HCT116 (cell line): ENCODE results near the gene TSPAN11. TPM values are rescaled to one million over a fixed set of nuclear protein-coding genes. Genes with fewer than 3 reads are reported as not detected.

Experiments used
- ATAC-seq: fragments of 200-7000 bp; cut with Tn5 transposase; 2 replicates; pipeline ENCODE4 v1.9.1; 2020; ENCODE audit warnings: mild to moderate bottlenecking, moderate library complexity
- BruUV-seq: library from RNA; stranded (reverse); fragments of 400-500 nt; replicated peaks from 2 replicates; lab custom pipeline; 2021; lab: Mats Ljungman, UMichigan
- CTCF ChIA-PET: fragments of 300-600 bp; sonication (Branson Sonifier 250); formaldehyde crosslinking; loops from one replicate; lab custom pipeline; 2021; ENCODE audit warnings: antibody characterized with exemption; lab: Charles Lee
- POLR2A ChIA-PET: fragments of 300-600, 350-600 bp; sonication (Branson Sonifier 250); formaldehyde crosslinking; loops from one replicate; lab custom pipeline; 2021; ENCODE audit warnings: antibody characterized with exemption; lab: Charles Lee
- RAD21 ChIA-PET, 2 experiments: fragments of 300-600 bp; sonication (Branson Sonifier 250); formaldehyde crosslinking; loops; one replicate each; lab custom pipeline; 2023; ENCODE audit warnings: low total read pairs in 2 of 2; ENCODE audit not compliant: uncharacterized antibody in 2 of 2, unreplicated experiment in 2 of 2, low non-redundant PET in 1 of 2; lab: Charles Lee
- DNase-seq: peaks from one replicate; pipeline ENCODE4 v3.0.0-alpha.2; 2010; ENCODE audit warnings: low read depth, low spot score
- H2AFZ ChIP-seq: fragments of 200-600 bp; shearing (Covaris generic), sonication (generic); 2 replicates; pipeline ENCODE4 v1.6.1; 2017; ENCODE audit warnings: low read depth, mixed run types, mixed read lengths, antibody characterized with exemption, low read length; ENCODE audit not compliant: poor library complexity, severe bottlenecking
- H3K27ac ChIP-seq: 2 replicates; pipeline ENCODE4 v1.5.1; 2012; ENCODE audit warnings: low read depth, low read length
- H3K27me3 ChIP-seq: fragments of 200-600 bp; sonication (generic); 2 replicates; pipeline ENCODE4 v1.6.1; 2016; ENCODE audit warnings: mixed run types, low read length, mixed read lengths; ENCODE audit not compliant: insufficient read depth
- H3K36me3 ChIP-seq, 2 experiments: fragments of 200-500 bp in 1 of 2; fragments of 200-600 bp in 1 of 2; sonication (Bioruptor generic) in 1 of 2; sonication (generic) in 1 of 2; 2 replicates each; pipeline versions ENCODE4 v1.5.1 to v1.6.1; 2014 to 2016; ENCODE audit warnings: low read length in 2 of 2, inconsistent platforms in 1 of 2, mixed read lengths in 1 of 2, mixed run types in 1 of 2; ENCODE audit not compliant: insufficient read depth in 2 of 2, control insufficient read depth in 1 of 2
- H3K4me1 ChIP-seq, 2 experiments: fragments of 200-600 bp in 1 of 2; sonication (generic) in 1 of 2; 2 replicates each; pipeline versions ENCODE4 v1.5.1 to v1.6.1; 2012 to 2017; ENCODE audit warnings: low read length in 2 of 2, inconsistent platforms in 1 of 2, mild to moderate bottlenecking in 1 of 2, mixed read lengths in 1 of 2, mixed run types in 1 of 2, moderate library complexity in 1 of 2; ENCODE audit not compliant: insufficient read depth in 2 of 2, control insufficient read depth in 1 of 2
- H3K4me2 ChIP-seq: fragments of 200-600 bp; sonication (generic); 2 replicates; pipeline ENCODE4 v1.6.1; 2017; ENCODE audit warnings: mixed run types, low read length, mixed read lengths
- H3K4me3 ChIP-seq, 2 experiments: fragments of 200-600 bp in 1 of 2; sonication (generic) in 1 of 2; replicated peaks in 1 of 2; 2 replicates each; pipeline ENCODE4 v1.5.1; 2011 to 2016; ENCODE audit warnings: low read length in 2 of 2, control low read depth in 1 of 2, low read depth in 1 of 2, mild to moderate bottlenecking in 1 of 2, mixed read lengths in 1 of 2, mixed run types in 1 of 2
- H3K79me2 ChIP-seq: fragments of 200-600 bp; sonication (generic); 2 replicates; pipeline ENCODE4 v1.6.1; 2017; ENCODE audit warnings: mild to moderate bottlenecking, mixed run types, low read length, moderate library complexity, mixed read lengths; ENCODE audit not compliant: insufficient read depth
- H3K9ac ChIP-seq: fragments of 200-600 bp; sonication (generic); 2 replicates; pipeline ENCODE4 v1.6.1; 2016; ENCODE audit warnings: low read length, mixed read lengths
- H3K9me2 ChIP-seq: fragments of 200-600 bp; sonication (generic), shearing (Covaris generic); 2 replicates; pipeline ENCODE4 v1.6.1; 2017; ENCODE audit warnings: mixed run types, mild to moderate bottlenecking, moderate library complexity; ENCODE audit not compliant: insufficient read depth
- H3K9me3 ChIP-seq, 2 experiments: fragments of 200-500 bp in 1 of 2; fragments of 200-600 bp in 1 of 2; sonication (Bioruptor generic) in 1 of 2; sonication (generic) in 1 of 2; 2 replicates each; pipeline ENCODE4 v1.6.1; 2014 to 2017; ENCODE audit warnings: low read length in 2 of 2, mixed read lengths in 2 of 2, inconsistent platforms in 1 of 2, low read depth in 1 of 2, mild to moderate bottlenecking in 1 of 2, mixed run types in 1 of 2, moderate library complexity in 1 of 2; ENCODE audit not compliant: control insufficient read depth in 1 of 2, insufficient read depth in 1 of 2
- H4K20me1 ChIP-seq: fragments of 200-600 bp; sonication (generic), shearing (Covaris generic); 2 replicates; pipeline ENCODE4 v1.6.1; 2017; ENCODE audit warnings: mixed run types, mild to moderate bottlenecking, moderate library complexity; ENCODE audit not compliant: insufficient read depth
- CTCF ChIP-seq, 3 experiments: fragments of 200-600 bp in 1 of 3; sonication (generic) in 1 of 3; IDR thresholded peaks in 2 of 3; conservative IDR thresholded peaks in 1 of 3; 2 replicates each; pipeline ENCODE4 v1.5.1; 2012 to 2017; ENCODE audit warnings: low read depth in 2 of 3, low read length in 2 of 3, antibody characterized with exemption in 1 of 3, borderline replicate concordance in 1 of 3, control low read depth in 1 of 3, mild to moderate bottlenecking in 1 of 3, mixed read lengths in 1 of 3, mixed run types in 1 of 3, moderate library complexity in 1 of 3; ENCODE audit not compliant: insufficient read depth in 1 of 3
- EZH2 ChIP-seq: fragments of 200-600 bp; sonication (generic); IDR thresholded peaks from 2 replicates; pipeline ENCODE4 v1.6.1; 2017; ENCODE audit warnings: antibody characterized with exemption, mixed run types
- FOSL1 ChIP-seq: IDR thresholded peaks from 2 replicates; pipeline ENCODE4 v1.6.1; 2012; ENCODE audit warnings: low read depth
- JUND ChIP-seq: IDR thresholded peaks from 2 replicates; pipeline ENCODE4 v1.6.1; 2012
- POLR2A ChIP-seq: IDR thresholded peaks from 2 replicates; pipeline ENCODE4 v1.7.0; 2011; ENCODE audit warnings: borderline replicate concordance; ENCODE audit not compliant: insufficient read depth, insufficient read length; ENCODE audit errors: extremely low read depth
- POLR2AphosphoS5 ChIP-seq: IDR thresholded peaks from 2 replicates; pipeline ENCODE4 v1.6.1; 2011; ENCODE audit warnings: mild to moderate bottlenecking, low read depth, low read length, moderate library complexity
- RAD21 ChIP-seq: IDR thresholded peaks from 2 replicates; pipeline ENCODE4 v1.6.1; 2012; ENCODE audit warnings: low read depth, mild to moderate bottlenecking
- SRF ChIP-seq: IDR thresholded peaks from 2 replicates; pipeline ENCODE4 v1.6.1; 2012; ENCODE audit warnings: low read depth
- TCF7L2 ChIP-seq: IDR thresholded peaks from 2 replicates; pipeline ENCODE4 v1.7.0; 2011; ENCODE audit warnings: borderline replicate concordance, inconsistent platforms; ENCODE audit not compliant: insufficient read depth, insufficient read length; ENCODE audit errors: extremely low read depth
- YY1 ChIP-seq: IDR thresholded peaks from 2 replicates; pipeline ENCODE4 v1.6.1; 2011; ENCODE audit warnings: low read length, low read depth, moderate library complexity, mild to moderate bottlenecking; ENCODE audit not compliant: insufficient replicate concordance; ENCODE audit errors: extremely low read depth
- ZBTB33 ChIP-seq: IDR thresholded peaks from 2 replicates; pipeline ENCODE4 v1.6.1; 2011; ENCODE audit warnings: mild to moderate bottlenecking, low read length, moderate library complexity; ENCODE audit not compliant: insufficient replicate concordance; ENCODE audit errors: extremely low read depth
- ZFX ChIP-seq: fragments of 450-650 bp; IDR thresholded peaks from 2 replicates; pipeline ENCODE4 v1.6.1; 2017
- ZNF274 ChIP-seq: fragments of 200-500 bp; sonication (Bioruptor generic); IDR thresholded peaks from 2 replicates; pipeline ENCODE4 v1.6.1; 2014; ENCODE audit warnings: mild to moderate bottlenecking, low read depth, low read length, inconsistent platforms
- intact Hi-C: fragments of 100-400 bp; cut with micrococcal nuclease; formaldehyde crosslinking; loops from 2 replicates; pipeline ENCODE4 v1.10.0; 2022
- total RNA-seq: library from RNA; stranded (reverse); gene quantifications from one replicate; pipeline ENCODE4 v1.2.1, GENCODE V29; 2021; ENCODE audit not compliant: unreplicated experiment

Gene TSPAN11
- total RNA-seq, 1 experiment from 2014 or later, result not detected

- intact Hi-C loops, result loop anchor here (10.0 kb wide), 2 partner anchors 89 to 209 kb away; no protein-coding TSS in a partner anchor
- TF ChIP-seq YY1, result no peak
- TF ChIP-seq RAD21, result peak; percentile 42
- no peak for TF ChIP-seq ZNF274
- TF ChIP-seq FOSL1, result no peak
- TF ChIP-seq CTCF (IDR thresholded peaks at IDR 0.05 in 2 of 3, conservative IDR thresholded peaks at IDR 0.05 in 1 of 3; ENCODE audit: borderline replicate concordance in 1 of 3, insufficient read depth in 1 of 3, low read depth in 2 of 3, low read length in 2 of 3), result peak; percentile 29 to 53 (median 49); a peak in 5 of 6 replicates
- TF ChIP-seq TCF7L2, result no peak
- TF ChIP-seq SRF, result no peak
- TF ChIP-seq ZFX, result no peak
- no peak for TF ChIP-seq EZH2
- TF ChIP-seq ZBTB33, result no peak
- TF ChIP-seq POLR2AphosphoS5, result no peak
- no peak for TF ChIP-seq JUND
- TF ChIP-seq POLR2A, result no peak
These were observed 39.1 kb downstream of the TSPAN11 start for GRCh38 chr12:30965613-30965985.

More at GRCh38 chr12:30965613-30965985, 39.1 kb downstream of the TSPAN11 start:
- Histone ChIP-seq H3K4me1 (no peaks in the 10 kb centered on the region), H3K9ac (no peak overlapping the region), H3K9me2 (no peaks in the 10 kb centered on the region), H3K36me3 (no peaks in the 10 kb centered on the region), H3K4me2 (no peak overlapping the region), H4K20me1 (no peaks in the 10 kb centered on the region), H2AFZ (no peak overlapping the region), H3K4me3 (no peak overlapping the region), H3K79me2 (no peaks in the 10 kb centered on the region), H3K27me3 (peaks cover 28% of the 10 kb centered on the region; the same call in 1 of the 2 replicates), H3K9me3 (no peaks in the 10 kb centered on the region), H3K27ac (no peak overlapping the region)
- ChIA-PET CTCF (interaction anchor here (0.6 to 1.0 kb wide), 2 partner anchors 21 to 1998 kb away, joined by 3 read pairs; no protein-coding TSS in a partner anchor), RAD21 (no interaction called here), POLR2A (no interaction called here)
- ATAC-seq, result peak; percentile 76
- DNase-seq, result peak; percentile 6
- no TSS peak for BruUV-seq
